GM12892 (cell line): ENCODE results near the gene SIRT2.
A peak's percentile ranks its signal among the peaks of the same experiment; 100 is the strongest.

Experiments used
- POLR2A ChIP-seq: IDR thresholded peaks from 2 replicates; pipeline ENCODE4 v1.6.1; 2011; ENCODE audit warnings: low read depth, low read length, control low read depth
- POLR2AphosphoS5 ChIP-seq: IDR thresholded peaks from 2 replicates; pipeline ENCODE4 v1.6.1; 2011; ENCODE audit warnings: low read depth, low read length, control low read depth

DNA sequence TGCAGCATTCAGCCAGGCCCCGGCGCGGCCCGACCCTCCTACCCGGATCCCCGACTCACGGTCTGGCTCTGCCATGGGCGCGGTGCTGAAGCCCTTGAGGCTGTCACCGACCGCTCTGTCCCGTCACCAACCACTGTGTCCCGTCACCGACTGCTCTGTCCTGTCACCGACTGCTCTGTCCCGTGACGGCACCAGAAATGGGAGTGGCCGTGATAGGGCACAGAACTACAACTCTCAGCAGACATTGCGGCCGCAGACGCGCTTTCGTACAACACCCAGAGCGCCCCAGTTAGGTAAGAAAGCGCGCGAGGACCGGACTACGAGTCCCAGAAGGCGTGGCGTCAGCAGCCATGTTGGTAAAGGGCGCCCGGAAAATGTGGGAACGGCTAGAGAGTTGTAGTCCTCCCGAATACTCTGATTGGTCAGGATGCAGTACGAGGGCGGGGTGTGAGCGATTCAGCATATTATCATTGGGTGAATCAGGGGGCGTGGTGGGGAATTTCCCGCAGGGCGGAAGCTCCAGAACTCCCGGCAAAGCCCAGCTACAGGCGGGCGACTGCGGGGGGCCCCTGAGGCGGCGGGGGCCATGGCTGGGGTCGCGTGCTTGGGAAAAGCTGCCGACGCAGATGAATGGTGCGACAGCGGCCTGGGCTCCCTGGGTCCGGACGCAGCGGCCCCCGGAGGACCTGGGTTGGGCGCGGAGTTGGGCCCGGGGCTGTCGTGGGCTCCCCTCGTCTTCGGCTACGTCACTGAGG, at the start of gene SIRT2, which contains the start of gene NFKBIB:
- TF ChIP-seq POLR2AphosphoS5 (0 out of 2 replicates have a peak, but pooled peaks have one; percentile 11), POLR2A (peak; percentile 49; the same call in 1 of the 2 replicates)
